Osteoblast (primary cell): ENCODE measurements around the gene SHCBP1L. TPM values are rescaled to one million over a fixed set of nuclear protein-coding genes. Genes with fewer than 3 reads are reported as not detected.

Experiments
- DNase-seq: peaks from one replicate; pipeline ENCODE4 v3.0.0; 2011; ENCODE audit warnings: low spot score, mixed read lengths; ENCODE audit not compliant: insufficient read length; ENCODE audit errors: missing footprints
- H2AFZ ChIP-seq: 2 replicates; pipeline ENCODE4 v1.6.0; 2011; ENCODE audit warnings: mild to moderate bottlenecking, low read length
- H3K27ac ChIP-seq: 2 replicates; pipeline ENCODE4 v1.5.1; 2011; ENCODE audit warnings: mild to moderate bottlenecking, low read depth, low read length, moderate library complexity
- H3K27me3 ChIP-seq: 2 replicates; pipeline ENCODE4 v1.6.0; 2012; ENCODE audit warnings: mild to moderate bottlenecking, control low read depth, inconsistent platforms, low read length, moderate library complexity; ENCODE audit not compliant: insufficient read depth
- H3K36me3 ChIP-seq: 2 replicates; pipeline ENCODE4 v1.5.1; 2011; ENCODE audit warnings: mild to moderate bottlenecking, low read length, control low read depth, moderate library complexity; ENCODE audit not compliant: insufficient read depth
- H3K4me1 ChIP-seq: 2 replicates; pipeline ENCODE4 v1.5.1; 2011; ENCODE audit warnings: mild to moderate bottlenecking, low read length, control low read depth, moderate library complexity; ENCODE audit not compliant: insufficient read depth
- H3K4me2 ChIP-seq: 2 replicates; pipeline ENCODE4 v1.6.0; 2011; ENCODE audit warnings: mild to moderate bottlenecking, low read length; ENCODE audit not compliant: insufficient read depth
- H3K4me3 ChIP-seq: fragments of 200-600 bp; sonication (generic); 3 replicates; pipeline ENCODE4 v1.5.1; 2012; ENCODE audit warnings: mild to moderate bottlenecking, low read length, inconsistent platforms; ENCODE audit not compliant: insufficient read depth
- H3K79me2 ChIP-seq: 2 replicates; pipeline ENCODE4 v1.6.0; 2012; ENCODE audit warnings: mild to moderate bottlenecking, low read length, control low read depth, inconsistent platforms; ENCODE audit not compliant: insufficient read depth
- H3K9me3 ChIP-seq: 2 replicates; pipeline ENCODE4 v1.5.1; 2011; ENCODE audit warnings: low read depth, low read length, control low read depth
- H4K20me1 ChIP-seq: 2 replicates; pipeline ENCODE4 v1.6.0; 2012; ENCODE audit warnings: mild to moderate bottlenecking, low read length, control low read depth; ENCODE audit not compliant: insufficient read depth
- total RNA-seq: library from RNA; depleted of rRNA; stranded (reverse); fragments of >200 nt; gene quantifications from 2 replicates; pipeline ENCODE4 v1.2.3, GENCODE V29; 2012
- TF ChIP-seq, protein P1 (sequence below): IDR thresholded peaks from 2 replicates; pipeline ENCODE4 v1.5.1; 2011; ENCODE audit warnings: mild to moderate bottlenecking, low read depth, low read length, moderate library complexity; ENCODE audit errors: extremely low read depth

The SHCBP1L gene
- total RNA-seq, 1 donor: not detected

DNA sequence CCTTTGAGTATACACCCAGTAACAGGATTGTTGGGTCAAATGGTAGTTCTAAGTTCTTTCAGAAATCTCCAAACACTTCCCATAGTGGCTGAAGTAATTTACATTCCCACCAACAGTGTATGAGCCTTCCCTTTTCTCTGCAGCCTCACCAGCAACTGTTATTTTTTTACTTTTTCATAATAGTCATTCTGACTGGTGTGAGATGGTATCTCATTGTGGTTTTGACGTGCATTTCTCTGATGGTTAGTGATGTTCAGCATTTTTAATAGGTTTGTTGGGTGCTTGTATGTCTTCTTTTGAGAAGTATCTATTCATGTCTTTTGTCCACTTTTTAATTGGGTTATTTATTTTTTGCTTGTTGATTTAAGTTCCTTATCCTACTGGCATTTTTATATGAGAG is 43.9 kb upstream of the SHCBP1L start:
- Histone ChIP-seq H3K27ac (no peak overlapping the region), H3K27me3 (no peaks in the 10 kb centered on the region), H2AFZ (no peak overlapping the region), H4K20me1 (no peaks in the 10 kb centered on the region), H3K4me2 (no peak overlapping the region), H3K9me3 (no peaks in the 10 kb centered on the region), H3K4me1 (no peaks in the 10 kb centered on the region), H3K4me3 (no peak overlapping the region), H3K79me2 (no peaks in the 10 kb centered on the region), H3K36me3 (no peaks in the 10 kb centered on the region)
- TF ChIP-seq, protein P1, sequence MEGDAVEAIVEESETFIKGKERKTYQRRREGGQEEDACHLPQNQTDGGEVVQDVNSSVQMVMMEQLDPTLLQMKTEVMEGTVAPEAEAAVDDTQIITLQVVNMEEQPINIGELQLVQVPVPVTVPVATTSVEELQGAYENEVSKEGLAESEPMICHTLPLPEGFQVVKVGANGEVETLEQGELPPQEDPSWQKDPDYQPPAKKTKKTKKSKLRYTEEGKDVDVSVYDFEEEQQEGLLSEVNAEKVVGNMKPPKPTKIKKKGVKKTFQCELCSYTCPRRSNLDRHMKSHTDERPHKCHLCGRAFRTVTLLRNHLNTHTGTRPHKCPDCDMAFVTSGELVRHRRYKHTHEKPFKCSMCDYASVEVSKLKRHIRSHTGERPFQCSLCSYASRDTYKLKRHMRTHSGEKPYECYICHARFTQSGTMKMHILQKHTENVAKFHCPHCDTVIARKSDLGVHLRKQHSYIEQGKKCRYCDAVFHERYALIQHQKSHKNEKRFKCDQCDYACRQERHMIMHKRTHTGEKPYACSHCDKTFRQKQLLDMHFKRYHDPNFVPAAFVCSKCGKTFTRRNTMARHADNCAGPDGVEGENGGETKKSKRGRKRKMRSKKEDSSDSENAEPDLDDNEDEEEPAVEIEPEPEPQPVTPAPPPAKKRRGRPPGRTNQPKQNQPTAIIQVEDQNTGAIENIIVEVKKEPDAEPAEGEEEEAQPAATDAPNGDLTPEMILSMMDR: no peak
- DNase-seq: no peak

DNA sequence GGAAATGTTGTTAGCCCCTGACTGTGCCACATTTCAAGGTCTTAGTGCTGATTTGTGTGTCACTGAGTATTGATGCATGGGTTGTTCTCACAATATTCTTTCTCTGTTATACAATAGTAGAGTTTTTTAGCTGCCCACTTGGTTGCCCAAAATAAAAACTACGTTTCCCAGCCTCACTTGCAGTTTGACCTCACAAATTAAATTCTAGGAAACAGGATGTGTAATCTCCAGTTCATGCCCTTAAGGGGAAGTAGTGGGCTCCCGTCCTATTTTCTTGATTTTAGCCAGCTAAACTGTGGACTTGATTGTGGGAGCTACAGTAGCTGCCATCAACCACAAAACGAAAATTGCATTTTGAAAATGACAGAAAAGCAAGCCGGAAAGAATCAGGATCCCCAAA is 42.9 kb upstream of the SHCBP1L start:
- H3K27me3 ChIP-seq: no peaks in the 10 kb centered on the region
- no peaks in the 10 kb centered on the region for H3K36me3 ChIP-seq
- peak overlapping the region; percentile 23 for H2AFZ ChIP-seq

DNA sequence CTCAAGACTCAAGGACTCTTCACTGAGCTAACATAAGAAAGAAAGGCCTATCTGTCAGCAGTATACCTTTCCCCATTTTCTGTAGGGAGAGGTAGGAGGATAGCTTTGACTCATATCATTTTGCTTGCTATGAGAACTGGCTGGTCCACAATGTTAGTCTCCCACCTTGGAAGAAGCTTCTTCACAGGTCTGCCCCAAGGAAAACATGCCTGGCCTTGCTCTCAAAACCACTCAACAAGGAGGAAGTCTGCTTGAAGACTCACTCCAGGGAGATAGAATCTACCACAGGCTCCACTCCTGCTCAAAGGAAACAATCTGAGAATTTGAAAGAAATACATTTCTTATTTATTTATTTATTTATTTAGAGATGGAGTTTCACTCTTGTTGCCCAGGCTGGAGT is 40.8 kb upstream of the SHCBP1L start:
- Histone ChIP-seq H3K4me2 (no peak overlapping the region), H3K27ac (no peak overlapping the region), H3K36me3 (no peaks in the 10 kb centered on the region), H3K4me1 (peaks cover 17% of the 10 kb centered on the region), H3K9me3 (no peaks in the 10 kb centered on the region), H3K27me3 (no peaks in the 10 kb centered on the region), H3K4me3 (no peak overlapping the region), H2AFZ (peak overlapping the region; percentile 56), H3K79me2 (no peaks in the 10 kb centered on the region), H4K20me1 (no peaks in the 10 kb centered on the region)
- TF ChIP-seq, protein P1: no peak
- DNase-seq: no peak

More for the DNA sequence above, 42.9 kb upstream of the SHCBP1L start:
- no peak overlapping the region for H3K4me2 ChIP-seq
- no peaks in the 10 kb centered on the region for H3K9me3 ChIP-seq
- H3K79me2 ChIP-seq: no peaks in the 10 kb centered on the region
- H3K27ac ChIP-seq: no peak overlapping the region
- no peak for DNase-seq
- no peak overlapping the region for H3K4me3 ChIP-seq
- H4K20me1 ChIP-seq: no peaks in the 10 kb centered on the region
- TF ChIP-seq, protein P1: no peak
- peaks cover 2% of the 10 kb centered on the region for H3K4me1 ChIP-seq

DNA sequence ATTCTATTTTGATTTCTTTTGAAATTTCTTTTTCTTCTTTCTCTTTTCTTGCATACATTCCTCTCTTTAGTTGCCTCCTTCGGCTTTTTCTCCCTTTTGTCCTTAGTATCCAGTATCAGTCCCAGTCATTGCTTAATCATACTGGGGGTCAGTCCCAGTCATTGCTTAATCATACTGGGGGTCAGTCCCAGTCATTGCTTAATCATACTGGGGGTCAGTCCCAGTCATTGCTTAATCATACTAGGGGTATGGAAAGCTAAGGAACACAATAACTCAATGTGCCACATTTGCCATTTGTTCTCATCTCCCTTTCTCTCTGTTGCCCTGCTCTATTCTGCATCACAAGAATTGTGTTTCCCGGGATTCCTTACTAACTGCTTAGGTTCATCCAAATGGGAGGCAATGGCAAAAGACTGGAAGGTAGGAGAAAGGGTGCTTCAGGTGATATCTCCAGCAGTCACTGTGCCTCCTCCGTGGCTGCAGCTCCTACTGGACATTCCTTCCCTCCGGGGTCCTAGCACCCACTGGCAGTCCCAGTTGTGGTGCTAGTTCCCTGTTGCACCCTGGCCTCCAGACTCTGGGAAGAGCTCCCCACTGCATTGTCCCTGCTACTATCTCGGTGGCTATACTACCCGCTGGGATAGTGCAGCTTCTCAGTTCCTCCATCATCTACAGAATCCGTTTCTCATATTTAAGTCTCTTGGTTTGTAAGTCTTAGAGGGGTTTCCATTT is 37.6 kb upstream of the SHCBP1L start:
- H3K79me2 ChIP-seq: no peaks in the 10 kb centered on the region
- peak overlapping the region; percentile 76 for H3K4me2 ChIP-seq
- H3K36me3 ChIP-seq: no peaks in the 10 kb centered on the region

More for the DNA sequence above, 37.6 kb upstream of the SHCBP1L start:
- H3K9me3 ChIP-seq: no peaks in the 10 kb centered on the region
- H3K4me1 ChIP-seq: peaks cover 17% of the 10 kb centered on the region
- peak overlapping the region; percentile 23 for H3K4me3 ChIP-seq
- peak overlapping the region; percentile 28 for H2AFZ ChIP-seq
- H3K27ac ChIP-seq: peak overlapping the region; percentile 61
- TF ChIP-seq, protein P1: no peak
- no peaks in the 10 kb centered on the region for H3K27me3 ChIP-seq
- no peak for DNase-seq
- no peaks in the 10 kb centered on the region for H4K20me1 ChIP-seq
